SU-DHL-6 (cell line): ENCODE results near the gene OR51D1.

Experiments
- H2AFZ ChIP-seq: fragments of 200-600 bp; sonication (generic); 2 replicates; pipeline ENCODE4 v1.6.1; 2014; ENCODE audit warnings: low read depth, mild to moderate bottlenecking, moderate library complexity, mixed read lengths, antibody characterized with exemption, low read length; ENCODE audit not compliant: severe bottlenecking
- H3F3A ChIP-seq: fragments of 200-600 bp; shearing (Covaris generic); 2 replicates; pipeline ENCODE4 v1.6.0; 2016; ENCODE audit warnings: antibody characterized with exemption, mild to moderate bottlenecking; ENCODE audit not compliant: insufficient read depth
- H3K27ac ChIP-seq: fragments of 200-600 bp; sonication (generic); 2 replicates; pipeline ENCODE4 v1.5.1; 2016; ENCODE audit warnings: low read depth, mild to moderate bottlenecking, low read length, moderate library complexity, mixed read lengths
- H3K27me3 ChIP-seq: fragments of 200-600 bp; sonication (generic), shearing (Covaris generic); 2 replicates; pipeline ENCODE4 v1.6.0; 2014; ENCODE audit warnings: mild to moderate bottlenecking, low read length
- H3K36me3 ChIP-seq: fragments of 200-600 bp; sonication (generic); 2 replicates; pipeline ENCODE4 v1.6.1; 2014; ENCODE audit warnings: mild to moderate bottlenecking, low read length, mixed read lengths
- H3K4me2 ChIP-seq: fragments of 300-600, 200-600 bp; shearing (Covaris generic), sonication (generic); 2 replicates; pipeline ENCODE4 v1.6.0; 2014; ENCODE audit warnings: low read length, low read depth, mild to moderate bottlenecking; ENCODE audit not compliant: poor library complexity, severe bottlenecking
- H3K4me3 ChIP-seq: fragments of 200-600 bp; sonication (generic); 2 replicates; pipeline ENCODE4 v1.5.1; 2014; ENCODE audit warnings: antibody characterized with exemption, low read length, mild to moderate bottlenecking, mixed read lengths; ENCODE audit not compliant: insufficient read depth, poor library complexity, severe bottlenecking
- H3K79me2 ChIP-seq: fragments of 200-600 bp; sonication (generic); 2 replicates; pipeline ENCODE4 v1.6.1; 2014; ENCODE audit warnings: mild to moderate bottlenecking, low read length, moderate library complexity; ENCODE audit not compliant: insufficient read depth
- H3K9ac ChIP-seq: fragments of 200-600 bp; sonication (generic); 2 replicates; pipeline ENCODE4 v1.7.0; 2014; ENCODE audit warnings: mild to moderate bottlenecking, low read length
- H3K9me2 ChIP-seq: fragments of 200-600 bp; sonication (generic); replicated peaks from 2 replicates; pipeline ENCODE4 v1.6.1; 2014; ENCODE audit warnings: low read length; ENCODE audit not compliant: insufficient read depth
- H3K9me3 ChIP-seq: fragments of 200-600 bp; sonication (generic); 2 replicates; pipeline ENCODE4 v1.6.1; 2014; ENCODE audit warnings: low read length, mixed read lengths; ENCODE audit not compliant: insufficient read depth
- H4K20me1 ChIP-seq: fragments of 200-600 bp; sonication (generic); 2 replicates; pipeline ENCODE4 v1.6.1; 2014; ENCODE audit warnings: low read depth, mild to moderate bottlenecking, antibody characterized with exemption, low read length, moderate library complexity, mixed read lengths
- CTCF ChIP-seq: fragments of 200-600 bp; sonication (generic); IDR thresholded peaks from one replicate; pipeline ENCODE4 v1.5.1; 2017; ENCODE audit warnings: antibody characterized with exemption, mild to moderate bottlenecking, low read length, moderate library complexity; ENCODE audit not compliant: insufficient read depth, poor library complexity, severe bottlenecking
- EZH2phosphoT487 ChIP-seq: fragments of 200-600 bp; sonication (generic), shearing (Covaris generic); conservative IDR thresholded peaks from 2 replicates; pipeline ENCODE4 v1.6.1; 2018; ENCODE audit warnings: mild to moderate bottlenecking, antibody characterized with exemption, low read length, moderate library complexity, mixed read lengths

The OR51D1 gene

GRCh38 chr11:4615856-4616444 lies 21.3 kb upstream of the OR51D1 start:
- no peak for TF ChIP-seq EZH2phosphoT487
- TF ChIP-seq CTCF = no peak
- no peaks in the 10 kb centered on the region for H3K9me2 ChIP-seq
- no peaks in the 10 kb centered on the region for H3K79me2 ChIP-seq
- H3K4me3 ChIP-seq = no peak overlapping the region
- H4K20me1 ChIP-seq = no peaks in the 10 kb centered on the region
- no peaks in the 10 kb centered on the region for H3K9me3 ChIP-seq
- no peak overlapping the region for H3K9ac ChIP-seq
- H3K27ac ChIP-seq = no peak overlapping the region
- H3K4me2 ChIP-seq = no peak overlapping the region
- no peaks in the 10 kb centered on the region for H3K36me3 ChIP-seq
- H2AFZ ChIP-seq = no peak overlapping the region
- H3F3A ChIP-seq = no peaks in the 10 kb centered on the region
- no peaks in the 10 kb centered on the region; the same call in 1 of the 2 replicates for H3K27me3 ChIP-seq

GRCh38 chr11:4619514-4619913 lies 17.8 kb upstream of the OR51D1 start:
- H4K20me1 ChIP-seq = no peaks in the 10 kb centered on the region
- no peak overlapping the region for H2AFZ ChIP-seq
- H3F3A ChIP-seq = no peaks in the 10 kb centered on the region
- no peak overlapping the region for H3K4me3 ChIP-seq
- H3K9me2 ChIP-seq = no peaks in the 10 kb centered on the region
- TF ChIP-seq EZH2phosphoT487 (no peak), CTCF (no peak)
- no peaks in the 10 kb centered on the region for H3K9me3 ChIP-seq
- H3K9ac ChIP-seq = no peak overlapping the region
- no peaks in the 10 kb centered on the region for H3K79me2 ChIP-seq
- H3K27ac ChIP-seq = no peak overlapping the region
- no peaks in the 10 kb centered on the region for H3K36me3 ChIP-seq
- no peak overlapping the region for H3K4me2 ChIP-seq
- no peaks in the 10 kb centered on the region for H3K27me3 ChIP-seq

GRCh38 chr11:4626207-4627099 lies 10.8 kb upstream of the OR51D1 start:
- TF ChIP-seq CTCF (peak; percentile 84), EZH2phosphoT487 (no peak)
- H2AFZ ChIP-seq = no peak overlapping the region

More at GRCh38 chr11:4626207-4627099, 10.8 kb upstream of the OR51D1 start:
- H3K9ac ChIP-seq = no peak overlapping the region
- H3K9me3 ChIP-seq = no peaks in the 10 kb centered on the region
- no peak overlapping the region for H3K4me3 ChIP-seq
- no peaks in the 10 kb centered on the region for H3K79me2 ChIP-seq
- H3K9me2 ChIP-seq = no peaks in the 10 kb centered on the region
- H3K27me3 ChIP-seq = no peaks in the 10 kb centered on the region
- no peaks in the 10 kb centered on the region for H3K36me3 ChIP-seq
- H3K27ac ChIP-seq = no peak overlapping the region
- H3K4me2 ChIP-seq = no peak overlapping the region
- no peaks in the 10 kb centered on the region for H3F3A ChIP-seq
- H4K20me1 ChIP-seq = no peaks in the 10 kb centered on the region
